IMR-90 (cell line): ENCODE results near the gene STRA6. TPM values are rescaled to one million over a fixed set of nuclear protein-coding genes. Genes with fewer than 3 reads are reported as not detected.

Experiments
- ATAC-seq: fragments of 200-7000 bp; cut with Tn5 transposase; 2 replicates; pipeline ENCODE4 v1.9.1; 2020; ENCODE audit warnings: low read depth, mild to moderate bottlenecking, moderate library complexity
- BruUV-seq: library from RNA; stranded (reverse); fragments of 400-500 nt; replicated peaks from 2 replicates; lab custom pipeline; 2021; lab: Mats Ljungman, UMichigan
- CTCF ChIA-PET: fragments of 300-600 bp; formaldehyde crosslinking; extraction: SDS; loops from one replicate; lab custom pipeline; 2021; ENCODE audit warnings: antibody characterized with exemption; lab: Yijun Ruan, JAX
- POLR2A ChIA-PET: fragments of 300-600 bp; sonication (Branson Sonifier 250); formaldehyde crosslinking; loops from one replicate; lab custom pipeline; 2022; ENCODE audit warnings: antibody characterized with exemption; ENCODE audit not compliant: unreplicated experiment; lab: Charles Lee
- DNase-seq: peaks from one replicate; pipeline ENCODE4 v3.0.0; 2013
- H2AFZ ChIP-seq: replicated peaks from 2 replicates; pipeline ENCODE3; 2013; ENCODE audit warnings: low read length, mild to moderate bottlenecking; ENCODE audit not compliant: poor library complexity
- H2AK5ac ChIP-seq: 2 replicates; pipeline ENCODE4 v1.6.1; 2013; ENCODE audit warnings: low read depth, low read length, inconsistent platforms
- H2AK9ac ChIP-seq: replicated peaks from 2 replicates; pipeline ENCODE3; 2013; ENCODE audit warnings: mild to moderate bottlenecking, low read depth, low read length, moderate library complexity; ENCODE audit not compliant: poor library complexity
- H2BK120ac ChIP-seq: 2 replicates; pipeline ENCODE4 v1.6.1; 2013; ENCODE audit warnings: low read depth, low read length, inconsistent platforms
- H2BK15ac ChIP-seq: 3 replicates; pipeline ENCODE4 v1.6.1; 2013; ENCODE audit warnings: low read depth, low read length, inconsistent platforms
- H2BK20ac ChIP-seq: 2 replicates; pipeline ENCODE4 v1.6.1; 2013; ENCODE audit warnings: low read depth, mild to moderate bottlenecking, inconsistent platforms, low read length, moderate library complexity
- H2BK5ac ChIP-seq: 2 replicates; pipeline ENCODE4 v1.6.1; 2013; ENCODE audit warnings: mild to moderate bottlenecking, low read depth, low read length, inconsistent platforms; ENCODE audit not compliant: poor library complexity, severe bottlenecking
- H3K14ac ChIP-seq: replicated peaks from 2 replicates; pipeline ENCODE4 v1.6.1; 2013; ENCODE audit warnings: low read depth, low read length, inconsistent platforms
- H3K18ac ChIP-seq: 2 replicates; pipeline ENCODE4 v1.6.1; 2013; ENCODE audit warnings: low read depth, low read length, control low read depth
- H3K23ac ChIP-seq: 2 replicates; pipeline ENCODE4 v1.6.1; 2013; ENCODE audit warnings: low read depth, low read length, inconsistent platforms
- H3K27ac ChIP-seq: 2 replicates; pipeline ENCODE4 v1.5.1; 2013; ENCODE audit warnings: mild to moderate bottlenecking, control low read depth, low read length; ENCODE audit not compliant: insufficient read depth
- H3K27me3 ChIP-seq: 2 replicates; pipeline ENCODE4 v1.6.1; 2013; ENCODE audit warnings: low read length; ENCODE audit not compliant: control insufficient read depth, insufficient read depth
- H3K36me3 ChIP-seq: 2 replicates; pipeline ENCODE4 v1.6.1; 2013; ENCODE audit warnings: low read length, mixed read lengths; ENCODE audit not compliant: control insufficient read depth, insufficient read depth
- H3K4ac ChIP-seq: 2 replicates; pipeline ENCODE4 v1.6.1; 2013; ENCODE audit warnings: low read depth, low read length, inconsistent platforms
- H3K4me1 ChIP-seq: 2 replicates; pipeline ENCODE4 v1.6.1; 2013; ENCODE audit warnings: low read length, mixed read lengths; ENCODE audit not compliant: control insufficient read depth, insufficient read depth
- H3K4me2 ChIP-seq: 2 replicates; pipeline ENCODE4 v1.6.1; 2013; ENCODE audit warnings: low read depth, mild to moderate bottlenecking, control low read depth, low read length, moderate library complexity
- H3K4me3 ChIP-seq: 2 replicates; pipeline ENCODE4 v1.5.1; 2013; ENCODE audit warnings: low read depth, mild to moderate bottlenecking, control low read depth, low read length, moderate library complexity; ENCODE audit not compliant: insufficient read depth
- H3K56ac ChIP-seq: 2 replicates; pipeline ENCODE4 v1.6.1; 2013; ENCODE audit warnings: low read length, inconsistent platforms; ENCODE audit not compliant: insufficient read depth; ENCODE audit errors: extremely low read depth
- H3K79me1 ChIP-seq, 2 experiments: 2 replicates each; pipeline ENCODE4 v1.6.1; 2013; ENCODE audit warnings: low read length in 2 of 2, inconsistent platforms in 1 of 2, low read depth in 1 of 2
- H3K9ac ChIP-seq: 2 replicates; pipeline ENCODE4 v1.6.1; 2013; ENCODE audit warnings: low read depth, low read length, control low read depth
- H3K9me1 ChIP-seq: 2 replicates; pipeline ENCODE4 v1.6.1; 2013; ENCODE audit warnings: low read length, inconsistent platforms; ENCODE audit not compliant: insufficient read depth
- H3K9me3 ChIP-seq: 2 replicates; pipeline ENCODE4 v1.6.1; 2013; ENCODE audit warnings: low read length; ENCODE audit not compliant: control insufficient read depth, insufficient read depth
- H4K20me1 ChIP-seq: 2 replicates; pipeline ENCODE4 v1.6.1; 2013; ENCODE audit warnings: low read length, inconsistent platforms; ENCODE audit not compliant: insufficient read depth
- H4K5ac ChIP-seq: 2 replicates; pipeline ENCODE4 v1.6.1; 2013; ENCODE audit warnings: mild to moderate bottlenecking, low read depth, low read length, control low read depth
- H4K8ac ChIP-seq, 2 experiments: 2 replicates each; pipeline ENCODE4 v1.6.1; 2013; ENCODE audit warnings: low read depth in 2 of 2, low read length in 2 of 2, control low read depth in 1 of 2, inconsistent platforms in 1 of 2
- H4K91ac ChIP-seq: 2 replicates; pipeline ENCODE4 v1.6.1; 2013; ENCODE audit warnings: low read depth, low read length, inconsistent platforms; ENCODE audit not compliant: insufficient read depth
- BHLHE40 ChIP-seq: fragments of 150-350 bp; IDR thresholded peaks from 2 replicates; pipeline ENCODE4 v1.6.1; 2016; ENCODE audit warnings: mild to moderate bottlenecking, low read depth, low read length
- CEBPB ChIP-seq: IDR thresholded peaks from 2 replicates; pipeline ENCODE4 v1.6.1; 2012; ENCODE audit warnings: low read depth, low read length, improper control_type of control experiment
- CHD1 ChIP-seq: IDR thresholded peaks from 2 replicates; pipeline ENCODE4 v1.6.1; 2012; ENCODE audit warnings: low read depth, low read length, improper control_type of control experiment
- CTCF ChIP-seq: conservative IDR thresholded peaks from 2 replicates; pipeline ENCODE4 v1.5.1; 2012; ENCODE audit warnings: mild to moderate bottlenecking, low read depth, low read length, improper control_type of control experiment
- FOS ChIP-seq: fragments of 150-350 bp; IDR thresholded peaks from 2 replicates; pipeline ENCODE4 v1.6.1; 2016; ENCODE audit warnings: low read depth, low read length
- MAFK ChIP-seq: IDR thresholded peaks from 2 replicates; pipeline ENCODE4 v1.6.1; 2012; ENCODE audit warnings: low read depth, low read length, improper control_type of control experiment
- POLR2A ChIP-seq: IDR thresholded peaks from 2 replicates; pipeline ENCODE4 v1.6.1; 2012; ENCODE audit warnings: mild to moderate bottlenecking, low read depth, low read length
- RAD21 ChIP-seq: IDR thresholded peaks from 2 replicates; pipeline ENCODE4 v1.6.1; 2012; ENCODE audit warnings: low read length, improper control_type of control experiment
- RCOR1 ChIP-seq: IDR thresholded peaks from 2 replicates; pipeline ENCODE4 v1.6.1; 2012; ENCODE audit warnings: mild to moderate bottlenecking, low read length, improper control_type of control experiment; ENCODE audit not compliant: insufficient replicate concordance
- RFX5 ChIP-seq: IDR thresholded peaks from 2 replicates; pipeline ENCODE4 v1.8.0; 2012; ENCODE audit warnings: low read depth, mild to moderate bottlenecking, low read length, moderate library complexity
- SMC3 ChIP-seq: fragments of 150-350 bp; IDR thresholded peaks from 2 replicates; pipeline ENCODE4 v1.6.1; 2016; ENCODE audit warnings: low read depth, mild to moderate bottlenecking, antibody characterized with exemption, low read length, moderate library complexity
- WGBS, 2 experiments: methylation state at CpG; one replicate each; pipeline versions ENCODE4 v1.1.5 to v1.1.7; 2013; ENCODE audit warnings: missing lambda C conversion rate in 2 of 2; ENCODE audit not compliant: insufficient read length in 1 of 2; ENCODE audit errors: extremely low coverage in 2 of 2; 5-methylcytosine and 5-hydroxymethylcytosine counted together
- dilution Hi-C: fragments of 300-500 bp; cut with HindIII; formaldehyde crosslinking; loops from one replicate; pipeline ENCODE4 v1.14.3; 2018; ENCODE audit warnings: low sequenced_read_pairs; ENCODE audit not compliant: unreplicated experiment
- in situ Hi-C: fragments of 300-500 bp; cut with MboI; formaldehyde crosslinking; loops from 3 replicates; pipeline ENCODE4 v1.14.3; 2019; ENCODE audit warnings: low sequenced_read_pairs, inconsistent platforms, mixed read lengths
- intact Hi-C: fragments of 100-400 bp; cut with micrococcal nuclease; formaldehyde crosslinking; loops from 2 replicates; pipeline ENCODE4 v1.10.0; 2022
- polyA plus RNA-seq, 3 experiments: library from polyadenylated mRNA; depleted of rRNA; stranded (reverse); fragments of >200 nt; gene quantifications; 2 replicates each; pipeline ENCODE4 v1.2.3, GENCODE V29; 2012; ENCODE audit warnings: low replicate concordance in 1 of 3
- total RNA-seq: library from RNA; depleted of rRNA; stranded (reverse); fragments of >200 nt; gene quantifications from 2 replicates; pipeline ENCODE4 v1.2.3, GENCODE V29; 2012
- TF ChIP-seq, protein P1 (sequence below): fragments of 150-350 bp; IDR thresholded peaks from 2 replicates; pipeline ENCODE4 v1.6.1; 2017; ENCODE audit warnings: mild to moderate bottlenecking, antibody characterized with exemption, low read length, low read depth

STRA6 gene
- total and polyA plus RNA-seq, 2 of the 4 experiments (the other 2 are of a cell fraction): 0.17 TPM; not detected in 1

GRCh38 chr15:74245342-74245931 lies 42.9 kb upstream of the STRA6 start:
- peaks cover 5% of the 10 kb centered on the region; the same call in 1 of the 2 replicates for H3K9me1 ChIP-seq
- no peak overlapping the region for H2AK5ac ChIP-seq
- 10% methylated on average over 8 of the region's 36 CpGs; no CpG with 5 or more reads in 1 of the 2 experiments for WGBS, 2 experiments
- no peak overlapping the region for H4K91ac ChIP-seq
- dilution Hi-C loops: no loop called here
- no peak overlapping the region for H3K56ac ChIP-seq
- H3K4ac ChIP-seq: no peak overlapping the region
- no peak overlapping the region for H4K5ac ChIP-seq
- DNase-seq (no peak), ATAC-seq (no peak)
- H3K4me2 ChIP-seq: no peak overlapping the region
- H3K4me3 ChIP-seq: no peak overlapping the region
- POLR2A ChIA-PET: no interaction called here
- H2BK120ac ChIP-seq: no peak overlapping the region
- no peak overlapping the region for H3K27ac ChIP-seq
- no peak overlapping the region for H2BK20ac ChIP-seq
- H4K20me1 ChIP-seq: no peaks in the 10 kb centered on the region
- intact Hi-C loops: no loop called here
- CTCF ChIA-PET: no interaction called here
- TF ChIP-seq POLR2A (no peak), FOS (no peak), CEBPB (no peak), RAD21 (no peak), SMC3 (no peak), BHLHE40 (no peak), CHD1 (no peak), RCOR1 (no peak), MAFK (no peak), RFX5 (no peak), CTCF (no peak)
- TF ChIP-seq, protein P1, sequence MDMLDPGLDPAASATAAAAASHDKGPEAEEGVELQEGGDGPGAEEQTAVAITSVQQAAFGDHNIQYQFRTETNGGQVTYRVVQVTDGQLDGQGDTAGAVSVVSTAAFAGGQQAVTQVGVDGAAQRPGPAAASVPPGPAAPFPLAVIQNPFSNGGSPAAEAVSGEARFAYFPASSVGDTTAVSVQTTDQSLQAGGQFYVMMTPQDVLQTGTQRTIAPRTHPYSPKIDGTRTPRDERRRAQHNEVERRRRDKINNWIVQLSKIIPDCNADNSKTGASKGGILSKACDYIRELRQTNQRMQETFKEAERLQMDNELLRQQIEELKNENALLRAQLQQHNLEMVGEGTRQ: no peak
- no peaks in the 10 kb centered on the region for H3K79me1 ChIP-seq
- H2AK9ac ChIP-seq: peak overlapping the region; percentile 35
- H4K8ac ChIP-seq: no peak overlapping the region
- no peaks in the 10 kb centered on the region for H3K9me3 ChIP-seq
- no peak overlapping the region for H3K23ac ChIP-seq
- BruUV-seq: no TSS peak
- H3K36me3 ChIP-seq: no peaks in the 10 kb centered on the region
- H3K18ac ChIP-seq: no peak overlapping the region
- H3K14ac ChIP-seq: no peak overlapping the region
- H2BK15ac ChIP-seq: no peak overlapping the region
- no peak overlapping the region for H2AFZ ChIP-seq
- no peak overlapping the region for H2BK5ac ChIP-seq
- in situ Hi-C loops: no loop called here
- H3K27me3 ChIP-seq: peaks cover 32% of the 10 kb centered on the region
- H3K9ac ChIP-seq: no peak overlapping the region
- peaks cover 2% of the 10 kb centered on the region; the same call in 1 of the 2 replicates for H3K4me1 ChIP-seq
